ENCODE data around the gene SYCE3.
A peak's percentile ranks its signal among the peaks of the same experiment; 100 is the strongest.
"Not testable (repeated sequence)": the region's sequence is repeated elsewhere in the genome, so short reads cannot be mapped to it uniquely, and the experiment has no call there.

Gene SYCE3

DNA sequence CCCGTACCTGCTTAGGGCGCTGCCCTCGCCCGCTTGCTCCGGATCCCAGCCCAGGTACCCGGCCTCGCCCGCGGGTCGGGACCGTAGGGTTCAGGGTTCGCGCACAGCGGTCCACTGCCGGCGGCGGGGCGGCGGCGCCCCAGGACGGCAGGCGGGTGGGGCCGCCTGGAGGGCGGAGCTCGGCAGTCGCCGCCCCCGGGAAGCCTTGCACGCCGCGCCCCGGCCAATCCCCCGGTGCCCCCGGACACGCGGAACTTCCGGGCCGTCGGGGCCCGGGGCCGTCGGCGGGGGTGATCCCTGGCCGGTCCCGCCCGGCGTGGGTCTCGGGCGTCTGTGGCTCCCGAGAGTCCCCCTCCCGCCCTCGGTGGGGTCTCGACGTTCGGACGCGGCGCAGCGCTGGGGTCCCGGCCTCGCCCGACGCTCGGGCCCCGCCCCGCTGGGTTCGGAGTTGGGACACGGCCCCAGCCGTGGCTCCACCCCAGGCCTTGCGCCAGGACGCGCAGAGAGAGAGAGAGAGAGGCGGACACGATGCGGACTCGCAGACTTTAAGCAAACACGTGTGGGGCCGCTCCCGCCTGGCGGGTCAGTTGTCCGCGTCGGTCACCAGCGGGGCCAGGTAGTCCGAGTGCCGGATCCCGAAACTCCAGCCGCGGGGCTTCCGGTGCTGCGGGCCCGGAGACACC lies 32.7 kb downstream of the SYCE3 start, which contains the start of gene TYMP:
Gene TYMP, minus strand, starts transcription at position 116 of the 683 bp plus-strand sequence. CDS start 303 bp downstream, outside the sequence.
- DNase-seq: peak; percentile 72

DNA sequence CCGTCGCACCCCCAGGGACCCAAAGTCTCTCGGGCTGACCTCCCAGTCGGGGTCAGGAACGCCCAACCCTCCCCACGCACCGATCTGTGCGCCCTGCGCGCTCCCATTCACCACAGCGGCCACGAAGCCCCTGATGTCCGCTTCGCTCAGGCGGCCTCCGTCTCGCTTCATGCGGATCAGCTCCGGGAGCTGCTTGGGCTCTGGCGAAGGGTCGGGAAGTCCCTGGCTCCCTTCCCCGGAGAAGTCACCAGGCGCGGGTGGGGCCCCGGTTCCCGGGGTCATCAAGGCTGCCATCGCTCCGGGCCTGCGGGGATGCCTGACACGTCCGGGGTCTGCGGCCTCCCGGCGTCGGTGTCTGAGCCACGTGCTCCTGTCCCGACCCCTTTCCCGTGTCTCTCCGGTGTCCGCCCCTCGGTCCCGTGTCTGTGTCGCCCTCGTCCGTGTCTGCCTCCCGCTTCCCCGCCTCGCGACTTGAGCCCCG lies 33.3 kb downstream of the SYCE3 start:
- no peak for DNase-seq

DNA sequence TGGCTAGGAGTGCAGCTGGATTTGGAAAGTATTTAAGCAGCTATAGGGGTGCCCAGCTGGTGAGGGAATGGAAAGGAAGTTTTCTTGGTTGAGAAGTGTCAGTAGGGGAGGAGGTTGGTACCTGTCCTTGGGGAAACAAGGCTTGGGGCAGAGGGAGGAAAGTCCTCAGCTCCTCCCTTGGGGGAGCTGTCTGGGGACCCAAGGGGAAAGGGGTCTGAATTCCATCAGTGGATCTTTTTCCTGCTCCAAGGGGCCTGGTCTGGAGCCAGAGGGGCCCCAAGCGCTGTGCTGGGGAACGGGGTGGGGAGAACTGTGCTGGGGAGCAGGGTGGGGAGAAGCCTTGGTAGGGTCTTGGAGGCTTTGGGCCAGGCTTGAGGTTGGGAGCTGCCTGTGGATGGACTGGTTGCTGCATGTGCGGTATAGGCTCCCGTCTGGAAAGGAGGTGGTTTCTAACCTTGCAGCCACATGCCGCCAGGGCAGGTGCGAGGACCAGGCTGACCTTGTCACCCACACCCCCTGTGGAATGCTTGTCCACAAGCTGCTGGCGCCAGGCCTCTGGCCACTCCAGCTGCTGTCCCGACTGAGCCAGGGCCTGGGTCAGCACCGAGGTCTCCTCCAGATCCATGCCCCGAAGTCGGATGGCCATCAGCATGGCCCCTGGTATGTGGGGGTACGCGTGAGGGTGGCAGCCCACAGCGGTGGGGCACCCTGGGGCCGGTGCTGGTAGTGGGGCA lies 33.9 kb downstream of the SYCE3 start:
- no peak for DNase-seq

DNA sequence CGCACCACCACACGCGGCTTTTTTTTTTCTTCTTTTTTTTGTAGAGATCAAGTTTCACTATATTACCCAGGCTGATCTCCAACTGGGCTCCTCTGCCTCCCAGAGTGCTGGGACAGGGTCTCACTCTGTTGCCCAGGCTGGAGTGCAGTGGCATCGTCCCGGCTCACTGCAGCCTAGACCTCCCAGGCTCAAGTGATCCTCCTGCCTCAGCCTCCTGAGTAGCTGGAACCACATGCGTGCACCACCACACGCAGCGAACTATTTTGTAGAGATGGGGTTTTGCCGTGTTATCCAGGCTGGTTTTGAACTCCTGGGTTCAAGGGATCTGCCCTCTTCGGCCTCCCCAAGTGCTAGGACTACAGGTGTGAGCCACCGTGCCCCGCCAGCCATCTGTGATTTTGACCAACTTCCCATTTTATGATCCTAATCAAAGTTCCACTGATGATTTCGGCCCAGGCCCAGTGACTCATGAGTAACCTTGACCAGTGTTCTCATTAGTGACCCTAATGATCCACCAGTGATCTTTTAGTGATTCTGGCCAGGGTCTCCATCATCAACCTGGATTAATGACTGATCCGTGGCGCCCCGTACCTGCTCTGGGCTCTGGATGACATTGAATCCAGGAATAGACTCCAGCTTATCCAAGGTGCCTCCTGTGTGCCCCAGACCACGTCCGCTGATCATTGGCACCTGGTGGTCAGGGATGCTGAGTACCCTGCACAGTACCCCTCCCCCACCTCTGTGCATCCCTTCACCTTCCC lies 34.6 kb downstream of the SYCE3 start:
- no peak for DNase-seq

DNA sequence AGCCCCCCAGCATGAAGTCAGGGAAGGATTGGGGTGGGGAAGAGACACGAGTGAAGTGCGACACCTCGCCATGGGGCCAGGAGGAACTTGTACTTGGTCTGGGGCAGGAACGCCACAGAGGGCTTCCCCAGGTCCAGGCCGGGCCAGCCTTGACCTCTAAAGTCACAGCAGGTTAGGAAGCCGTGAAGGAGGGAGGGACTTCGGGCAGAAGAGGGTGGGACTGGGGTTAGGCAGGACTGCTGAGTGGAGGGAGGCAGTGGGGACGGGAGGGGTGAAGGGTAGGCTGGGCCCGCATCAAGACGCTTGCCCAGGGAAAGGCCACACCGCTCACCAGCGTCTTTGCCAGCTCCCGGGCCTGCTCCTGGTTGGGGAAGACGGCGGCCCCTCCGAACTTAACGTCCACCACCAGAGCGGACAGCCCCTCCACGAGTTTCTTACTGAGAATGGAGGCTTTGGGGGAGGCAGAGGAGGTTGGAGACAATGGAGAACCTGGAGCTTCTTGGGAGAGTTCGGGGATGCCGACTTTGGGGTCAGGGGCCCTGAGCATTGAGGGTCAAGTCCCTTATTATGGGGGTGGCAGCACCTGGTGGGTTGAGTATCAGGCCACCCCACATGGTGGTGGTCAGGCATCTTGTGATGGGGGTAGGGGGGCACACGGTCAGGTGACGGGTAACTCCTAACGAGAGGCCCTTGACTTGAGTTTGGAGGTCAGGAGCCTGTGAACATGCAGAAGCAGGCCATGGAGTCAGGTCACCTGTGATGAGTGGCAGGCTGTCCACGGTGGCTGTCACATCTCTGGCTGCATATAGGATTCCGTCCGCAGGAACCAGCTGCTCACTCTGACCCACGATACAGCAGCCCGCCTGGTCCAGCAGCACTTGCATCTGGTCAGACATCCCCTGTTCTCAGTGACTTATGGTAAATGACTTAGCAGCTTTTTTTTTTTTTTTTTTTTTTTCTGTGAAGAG lies 35.6 kb downstream of the SYCE3 start:
- no peak for DNase-seq

- DNase-seq: peak; percentile 87
These were observed 36.4 kb downstream of the SYCE3 start for GRCh38 chr22:50526108-50526833.

- no peak for DNase-seq
These were observed 36.9 kb downstream of the SYCE3 start for GRCh38 chr22:50525858-50526107.

DNA sequence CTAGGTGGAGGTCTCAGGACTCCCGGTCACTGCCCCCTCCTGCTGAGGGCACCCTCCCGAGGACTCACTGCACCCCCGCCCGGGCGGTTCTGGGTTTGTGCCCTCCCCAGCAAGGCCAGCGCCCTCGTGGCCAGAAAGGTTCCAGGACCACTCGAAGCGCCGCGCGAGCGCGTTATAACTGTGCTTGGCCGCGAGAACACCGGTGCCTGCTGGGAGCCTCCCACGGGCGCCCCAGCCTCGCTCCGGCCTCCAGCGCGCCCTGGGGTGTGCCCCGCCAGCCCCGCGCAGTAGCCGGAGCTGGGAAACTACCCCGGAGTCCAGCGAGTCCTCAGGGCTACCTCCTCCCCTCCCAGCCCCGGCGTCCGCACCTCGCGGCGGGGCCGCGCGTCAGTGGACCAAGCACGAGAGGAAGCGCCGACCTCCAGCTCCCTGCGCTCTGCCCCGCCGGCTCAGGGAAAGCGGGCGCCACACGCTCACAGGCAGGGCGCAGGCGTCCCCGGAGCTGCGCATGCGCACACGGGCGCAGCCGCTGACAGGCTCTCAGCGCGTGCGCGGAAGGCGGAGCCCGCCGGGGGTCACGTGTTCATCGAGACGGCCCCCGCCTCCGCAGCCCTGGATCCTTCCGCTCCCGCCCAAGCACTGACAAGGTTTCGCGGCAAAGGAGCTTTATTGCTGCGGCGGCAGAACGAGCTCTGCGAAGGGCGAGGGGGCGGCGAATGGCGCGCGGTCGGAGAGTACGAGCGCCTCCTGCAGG lies 37.4 kb downstream of the SYCE3 start, which contains the start of gene SCO2:
Gene SCO2, minus strand, starts transcription at position 495 of the 754 bp plus-strand sequence. CDS start 1,187 bp downstream, outside the sequence.
- DNase-seq: peak; percentile 99

DNA sequence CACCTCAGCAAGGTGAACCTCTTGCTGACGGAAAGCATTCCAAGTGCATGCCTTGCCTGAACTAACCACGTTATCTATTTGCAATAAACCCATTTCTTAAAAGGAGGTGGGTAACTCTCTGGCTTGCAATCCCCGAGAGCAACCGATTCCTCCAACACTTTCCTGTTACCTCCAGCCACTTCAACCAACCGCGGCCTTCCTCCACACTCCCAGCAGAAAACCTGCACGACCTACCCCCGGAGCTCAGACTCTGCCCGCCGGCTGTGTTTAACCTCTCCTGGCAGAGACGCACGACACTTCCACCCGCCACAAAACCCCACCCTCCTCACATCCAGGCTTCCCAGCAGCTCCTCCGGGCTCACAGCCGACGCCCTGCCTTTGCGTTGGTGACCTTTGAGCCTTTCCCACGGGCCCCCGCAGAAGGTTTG lies 38.0 kb downstream of the SYCE3 start:
- DNase-seq: no peak

GRCh38 chr22:50523806-50524675 lies 38.7 kb downstream of the SYCE3 start:
- DNase-seq: no peak

- DNase-seq: no peak
These were observed 39.3 kb downstream of the SYCE3 start for GRCh38 chr22:50523458-50523805.

GRCh38 chr22:50522806-50523438 lies 39.8 kb downstream of the SYCE3 start:
- DNase-seq: no peak

- DNase-seq: no peak
These were observed 40.4 kb downstream of the SYCE3 start for GRCh38 chr22:50522208-50522805.

DNA sequence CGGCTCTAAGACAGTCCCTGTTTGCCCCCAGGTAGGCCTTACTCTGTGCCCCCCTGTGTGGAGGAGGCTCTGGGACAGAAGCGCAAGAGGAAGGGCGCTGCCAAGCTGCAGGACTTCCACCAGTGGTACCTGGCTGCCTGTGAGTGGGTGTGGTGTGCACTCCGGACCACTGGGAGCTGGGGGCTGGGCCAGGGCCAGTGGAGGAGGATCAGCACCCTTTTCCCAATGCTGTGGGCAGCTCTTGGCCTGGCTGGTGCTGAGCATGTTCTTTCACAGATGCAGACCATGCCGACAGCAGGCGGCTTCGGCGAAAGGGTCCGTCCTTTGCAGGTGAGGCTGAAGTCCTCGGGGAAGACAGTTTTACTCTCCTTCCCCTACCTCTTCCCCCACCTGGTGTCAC lies 41.0 kb downstream of the SYCE3 start:
- no peak for DNase-seq

DNA sequence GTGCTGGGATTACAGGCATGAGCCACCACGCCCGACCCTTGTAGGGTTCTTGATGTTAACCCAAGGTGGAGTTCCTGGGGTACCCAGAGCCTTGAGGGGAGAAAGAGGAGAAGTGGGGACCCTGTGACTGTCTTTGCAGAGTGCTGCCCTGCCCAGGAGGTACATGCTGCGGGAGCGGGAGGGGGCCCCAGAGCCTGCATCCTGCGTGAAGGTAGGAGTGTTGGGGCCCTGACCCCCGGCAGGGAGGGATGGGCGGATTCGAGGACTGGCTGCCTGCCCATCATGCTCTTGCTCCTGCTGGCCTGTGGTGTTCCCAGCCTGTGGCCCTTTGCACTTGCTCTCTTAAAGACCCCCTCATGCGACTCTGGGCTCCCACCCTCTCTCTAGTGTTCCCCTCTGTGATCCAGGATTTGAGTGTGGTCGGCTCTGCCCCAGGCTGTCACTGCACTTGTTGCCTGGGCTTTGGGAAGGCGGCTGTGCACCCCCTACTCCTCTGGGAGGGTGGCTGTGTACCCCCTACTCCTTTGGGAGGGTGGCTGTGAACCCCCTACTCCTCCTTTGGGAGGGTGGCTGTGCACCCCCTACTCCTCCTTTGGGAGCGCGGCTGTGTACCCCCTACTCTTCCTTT lies 41.8 kb downstream of the SYCE3 start:
- DNase-seq: no peak

- DNase-seq: not testable (repeated sequence)
These were observed 42.5 kb downstream of the SYCE3 start for GRCh38 chr22:50520184-50520583.

GRCh38 chr22:50519151-50519550 lies 43.6 kb downstream of the SYCE3 start:
- DNase-seq: no peak

DNA sequence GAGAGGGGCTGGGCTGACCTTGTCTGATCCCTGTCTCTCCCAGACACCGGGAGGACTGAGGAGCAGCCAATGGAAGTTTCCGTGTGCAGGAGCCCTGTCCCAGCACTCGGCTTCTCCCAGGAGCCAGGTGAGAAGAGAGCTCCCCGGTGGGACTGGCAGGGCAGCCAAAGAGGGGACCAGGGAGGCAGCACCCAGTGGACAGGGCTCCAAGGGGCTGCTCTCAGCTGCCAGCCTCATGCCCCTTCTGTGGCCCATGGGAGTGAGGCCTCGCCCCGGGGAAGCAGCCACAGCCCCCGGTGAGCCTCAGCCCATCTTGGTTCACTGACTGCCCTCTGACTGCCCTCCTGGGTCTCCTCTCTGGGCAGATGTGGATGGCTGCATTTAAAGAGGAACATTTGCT lies 44.1 kb downstream of the SYCE3 start:
- DNase-seq: no peak
